ENCODE results near the gene RSPRY1. TPM values are rescaled to one million over a fixed set of nuclear protein-coding genes. Genes with fewer than 3 reads are reported as not detected.

The RSPRY1 gene
- total RNA-seq, 1 donor, result 28.3 TPM

DNA sequence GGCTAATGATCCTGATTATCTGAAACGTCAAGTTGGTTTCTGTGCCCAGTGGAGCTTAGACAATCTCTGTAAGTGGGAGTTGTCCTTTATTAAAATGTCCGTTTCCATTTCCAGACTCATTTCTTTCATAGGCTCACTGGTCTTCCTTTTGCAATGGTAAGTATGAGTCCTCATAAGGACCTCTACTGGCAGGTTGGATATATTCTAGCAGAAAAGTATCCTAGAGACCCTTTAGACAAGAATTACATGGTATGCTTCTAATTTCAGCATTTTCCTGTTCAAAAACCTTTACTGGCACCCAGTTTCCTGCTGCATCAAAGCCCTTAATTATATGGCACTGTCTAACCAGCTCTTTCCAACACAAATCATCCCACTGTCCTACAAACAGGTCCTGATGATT lies 30.8 kb downstream of the RSPRY1 start:
- no peak for DNase-seq (ENCODE audit: low read depth in 2 of 3, low spot score in 2 of 3)

- no peak for DNase-seq (ENCODE audit: low read depth in 2 of 3, low spot score in 2 of 3)
Measured at GRCh38 chr16:57223057-57223456, 36.9 kb downstream of the RSPRY1 start.

GRCh38 chr16:57224651-57225335 lies 38.7 kb downstream of the RSPRY1 start:
- no peak for DNase-seq (ENCODE audit: low read depth in 2 of 3, low spot score in 2 of 3)

DNA sequence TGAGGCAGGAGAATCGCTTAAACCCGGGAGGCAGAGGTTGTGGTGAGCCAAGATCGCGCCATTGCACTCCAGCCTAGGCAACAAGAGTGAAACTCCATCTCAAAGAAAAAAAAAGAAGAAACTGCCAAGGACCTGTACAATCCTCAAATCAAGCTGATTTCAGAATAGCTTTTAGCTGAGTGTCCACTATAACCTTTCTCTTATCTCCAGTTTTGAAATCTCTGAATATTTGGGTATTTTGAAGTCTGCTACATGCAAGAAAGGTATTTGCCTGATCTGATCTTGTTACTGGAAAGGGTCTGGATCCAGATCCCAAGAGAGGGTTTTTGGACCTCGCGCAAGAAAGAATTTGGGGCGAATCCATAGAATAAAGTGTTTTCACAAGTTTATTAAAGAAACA lies 39.8 kb downstream of the RSPRY1 start:
- no peak for DNase-seq (ENCODE audit: low read depth in 2 of 3, low spot score in 2 of 3)

GRCh38 chr16:57226701-57227621 lies 40.8 kb downstream of the RSPRY1 start:
- DNase-seq (ENCODE audit: low read depth in 2 of 3, low spot score in 2 of 3), result no peak

DNA sequence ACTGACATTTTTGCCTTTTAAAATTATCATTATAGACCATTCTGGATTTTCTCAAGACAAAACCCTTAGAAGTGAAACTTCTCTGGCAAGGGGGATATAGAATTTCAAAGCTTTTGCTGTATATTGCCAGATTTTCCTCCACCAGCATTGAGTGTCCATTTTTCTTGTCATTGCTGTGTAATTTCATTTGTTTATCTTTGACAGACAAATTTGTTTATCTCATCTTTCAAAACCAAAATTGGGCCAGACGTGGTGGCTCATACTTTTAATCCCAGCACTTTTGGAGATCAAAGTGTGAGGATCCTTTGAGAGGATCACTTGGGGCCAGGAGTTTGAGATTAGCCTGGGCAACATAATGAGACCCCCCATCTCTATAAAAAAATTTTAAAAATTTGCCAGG lies 43.0 kb downstream of the RSPRY1 start:
- no peak for DNase-seq (ENCODE audit: low read depth in 2 of 3, low spot score in 2 of 3)

GRCh38 chr16:57231821-57232350 lies 45.8 kb downstream of the RSPRY1 start:
- DNase-seq (ENCODE audit: low read depth in 2 of 3, low spot score in 2 of 3), result no peak

GRCh38 chr16:57233944-57234706 lies 48.0 kb downstream of the RSPRY1 start:
- DNase-seq (ENCODE audit: low read depth in 2 of 3, low spot score in 2 of 3), result no peak

DNA sequence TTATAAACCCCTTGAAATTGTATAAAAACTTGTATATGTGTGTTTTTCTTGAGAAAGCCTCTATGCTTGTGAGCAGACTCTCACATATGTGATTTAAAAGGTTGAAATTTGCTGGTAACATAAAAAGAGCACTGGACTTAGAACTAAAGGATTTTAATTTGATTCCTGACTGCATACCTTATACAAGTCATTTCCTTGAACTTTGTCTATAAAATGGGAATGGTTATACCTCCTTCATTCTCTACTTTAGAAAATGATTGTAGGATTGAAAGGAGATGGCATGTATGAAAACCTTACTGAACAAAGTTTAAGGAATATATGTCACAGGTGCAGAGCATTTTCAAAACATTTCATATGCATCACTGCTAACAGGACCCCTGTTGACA lies 48.6 kb downstream of the RSPRY1 start:
- no peak for DNase-seq (ENCODE audit: low read depth in 2 of 3, low spot score in 2 of 3)

GRCh38 chr16:57235128-57236021 lies 49.2 kb downstream of the RSPRY1 start:
- DNase-seq (ENCODE audit: low read depth in 2 of 3, low spot score in 2 of 3), result peak in 2 of 3 donors; percentile 40 to 69

DNA sequence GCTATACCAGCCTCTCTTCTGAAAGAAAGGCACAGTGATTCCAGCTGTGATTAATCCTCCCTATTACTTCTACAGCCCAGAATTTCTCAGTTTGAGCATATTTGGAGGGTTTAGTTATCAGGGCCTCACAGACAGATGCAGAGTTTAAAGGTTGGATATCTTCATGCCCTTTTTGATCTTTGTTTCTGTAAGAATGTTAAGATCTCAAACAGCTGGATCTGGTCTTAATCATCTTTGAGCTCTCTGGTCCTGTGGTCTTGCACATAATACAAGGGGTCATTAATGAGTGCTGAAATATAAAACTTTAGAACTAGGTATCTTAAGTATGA lies 49.9 kb downstream of the RSPRY1 start:
- DNase-seq (ENCODE audit: low read depth in 2 of 3, low spot score in 2 of 3), result no peak

GRCh38 chr16:57238682-57239081 lies 52.6 kb downstream of the RSPRY1 start:
- no peak for DNase-seq (ENCODE audit: low read depth in 2 of 3, low spot score in 2 of 3)

DNA sequence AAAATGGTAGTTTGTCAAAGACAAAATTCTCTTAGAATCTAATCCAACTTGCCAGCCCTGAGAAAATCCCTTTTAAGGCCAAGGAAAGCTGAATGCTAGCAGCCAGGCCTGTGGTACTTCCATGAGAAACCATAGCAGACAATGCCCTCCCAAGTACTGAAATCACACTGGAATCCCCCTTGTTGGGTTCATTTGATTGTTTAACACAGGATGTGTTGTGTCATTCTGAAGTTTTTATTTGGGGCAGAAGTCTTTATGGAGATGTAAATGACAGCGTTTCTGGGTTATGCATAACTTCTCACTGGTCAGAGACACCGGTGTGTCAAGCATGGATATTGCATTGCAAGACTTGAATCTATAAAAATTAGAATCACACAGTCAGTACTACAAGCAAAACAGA lies 53.0 kb downstream of the RSPRY1 start:
- DNase-seq (ENCODE audit: low read depth in 2 of 3, low spot score in 2 of 3), result no peak

DNA sequence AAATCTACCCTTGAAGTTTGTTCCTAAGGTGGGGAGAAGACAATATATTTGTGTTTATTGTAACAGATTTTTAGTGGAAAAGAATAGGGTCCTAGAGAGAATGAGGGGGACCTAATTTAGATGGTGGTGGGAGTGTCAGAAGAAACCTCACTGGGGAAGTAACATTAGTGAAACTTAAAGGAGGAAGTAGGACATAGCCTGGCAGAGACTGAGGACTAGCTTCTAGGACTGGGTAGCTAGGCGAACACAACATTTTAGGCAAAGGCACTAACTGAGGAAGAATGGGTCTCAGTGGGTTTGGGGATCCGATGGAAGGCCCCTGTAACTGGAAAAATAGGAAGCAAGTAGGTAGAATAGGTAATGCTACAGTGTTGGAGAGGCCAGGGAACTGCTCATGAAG lies 54.7 kb downstream of the RSPRY1 start:
- DNase-seq (ENCODE audit: low read depth in 2 of 3, low spot score in 2 of 3), result no peak

DNA sequence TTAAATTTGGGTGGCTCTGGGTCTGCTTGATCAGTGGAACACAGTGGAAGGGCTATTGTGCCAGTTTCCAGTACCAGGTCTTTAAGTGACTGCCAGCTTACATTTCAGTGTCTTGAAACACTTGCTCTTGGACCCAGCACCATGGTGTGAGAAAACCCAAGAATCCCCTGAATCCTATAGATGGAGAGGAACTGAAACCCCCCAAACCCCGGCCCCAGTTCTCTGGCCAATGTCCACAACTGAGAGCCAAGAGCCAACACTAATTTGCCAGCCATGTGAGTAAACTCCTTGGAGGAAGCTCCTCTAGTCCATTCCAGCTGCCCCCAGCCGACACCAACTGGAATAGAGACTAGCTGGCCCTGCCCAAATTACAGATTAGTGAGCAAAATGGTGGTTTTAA lies 56.5 kb downstream of the RSPRY1 start:
- DNase-seq (ENCODE audit: low read depth in 2 of 3, low spot score in 2 of 3), result no peak

GRCh38 chr16:57244463-57244766 lies 58.3 kb downstream of the RSPRY1 start:
- DNase-seq (ENCODE audit: low read depth in 2 of 3, low spot score in 2 of 3), result no peak

DNA sequence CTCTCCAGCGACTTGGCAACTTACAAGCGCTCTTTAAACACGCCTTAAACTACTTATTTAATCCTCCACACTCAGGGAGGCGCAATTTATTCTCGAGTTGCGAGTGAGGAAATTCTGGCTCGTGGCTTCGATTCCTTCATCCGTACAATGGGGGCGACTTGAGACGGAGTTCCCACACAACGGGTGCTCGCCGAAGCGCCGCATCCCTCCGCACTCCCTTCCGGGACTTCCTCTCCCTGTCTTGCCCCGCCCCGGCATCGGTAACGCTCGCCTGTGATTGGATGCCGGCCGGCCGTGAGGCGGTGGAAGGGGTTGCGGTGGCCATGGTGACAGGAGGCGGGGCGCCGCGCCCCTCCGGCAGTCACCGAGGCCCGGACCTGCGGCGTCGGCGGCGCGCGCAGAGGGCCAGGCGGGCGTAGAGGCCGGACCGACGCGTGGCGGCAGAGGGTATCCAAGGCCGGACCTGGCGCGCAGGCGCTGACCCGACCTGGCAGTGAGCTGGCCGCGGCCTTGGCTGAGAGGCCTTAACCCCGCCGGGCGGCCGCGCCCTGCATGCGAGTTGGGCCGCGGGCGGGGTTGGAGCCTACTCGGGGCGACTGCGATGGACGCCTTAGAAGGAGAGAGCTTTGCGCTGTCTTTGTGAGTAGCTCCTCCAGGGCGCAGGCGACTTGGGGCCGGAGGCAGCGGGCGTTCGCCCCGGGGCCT lies 58.8 kb downstream of the RSPRY1 start, which contains the start of gene ARL2BP:
TSS of gene ARL2BP (plus strand) at position 493 of the 705 bp plus-strand sequence. CDS start at position 602, 109 bp downstream.
- peak; percentile 87 to 98 (median 97) for DNase-seq (ENCODE audit: low read depth in 2 of 3, low spot score in 2 of 3)

DNA sequence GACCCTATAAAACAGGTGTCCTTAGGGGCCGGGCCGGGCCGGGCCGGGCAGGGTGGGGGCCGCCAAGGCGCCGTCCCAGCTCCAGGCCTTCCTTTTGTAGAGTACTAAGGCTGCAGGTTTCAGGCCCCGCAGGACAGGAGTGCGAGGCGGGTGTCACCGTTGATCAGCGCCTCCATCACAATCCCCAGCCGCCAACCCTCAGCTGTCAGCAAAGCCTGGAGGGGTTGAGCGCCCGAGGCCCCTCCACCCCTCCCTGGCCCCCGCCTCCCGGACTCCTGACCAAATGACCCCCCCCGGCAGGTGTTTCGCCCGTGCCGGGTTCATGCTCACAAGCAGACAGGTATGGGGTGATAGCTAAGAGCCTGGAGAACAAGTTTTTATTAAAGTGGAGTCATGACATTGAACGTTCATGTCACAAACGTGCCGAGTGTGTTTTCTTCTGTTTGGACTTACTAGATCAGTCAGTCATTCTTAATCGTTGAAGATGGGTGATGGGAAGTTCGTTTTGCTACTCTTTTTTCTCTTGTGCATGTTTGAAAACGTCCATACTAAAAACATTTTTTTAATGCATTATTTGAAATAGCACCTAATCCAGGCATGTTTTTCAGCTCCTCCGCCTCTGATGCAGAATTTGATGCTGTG lies 59.5 kb downstream of the RSPRY1 start:
- no peak for DNase-seq (ENCODE audit: low read depth in 2 of 3, low spot score in 2 of 3)

DNA sequence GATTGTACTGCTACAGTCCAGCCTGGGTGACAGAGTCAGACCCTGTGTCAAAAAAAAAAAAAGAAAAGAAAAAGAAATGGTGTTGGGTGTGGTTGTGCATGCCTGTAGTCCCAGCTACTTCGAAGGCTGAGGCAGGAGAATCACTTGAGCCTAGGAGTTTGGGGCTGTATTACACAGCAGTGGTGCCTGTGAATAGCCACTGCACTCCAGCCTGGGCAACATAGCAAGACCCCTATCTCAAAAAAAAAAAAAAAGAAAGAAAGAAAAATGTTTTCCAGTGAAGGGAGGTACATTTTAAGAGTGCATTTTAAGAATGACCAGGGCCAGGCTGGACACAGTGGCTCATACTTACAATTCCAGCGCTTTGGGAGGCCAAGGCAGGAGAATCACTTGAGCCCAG lies 65.2 kb downstream of the RSPRY1 start:
- DNase-seq (ENCODE audit: low read depth in 2 of 3, low spot score in 2 of 3), result no peak

Data from hematopoietic multipotent progenitor cell (in vitro differentiated cells).